ENCODE measurements around the gene HNRNPL. TPM values are rescaled to one million over a fixed set of nuclear protein-coding genes. Genes with fewer than 3 reads are reported as not detected.
"Not testable (repeated sequence)": the region's sequence is repeated elsewhere in the genome, so short reads cannot be mapped to it uniquely, and the experiment has no call there.

HNRNPL gene
- total RNA-seq, 2 donors from 2014 or later, result 658 to 720 TPM

DNA sequence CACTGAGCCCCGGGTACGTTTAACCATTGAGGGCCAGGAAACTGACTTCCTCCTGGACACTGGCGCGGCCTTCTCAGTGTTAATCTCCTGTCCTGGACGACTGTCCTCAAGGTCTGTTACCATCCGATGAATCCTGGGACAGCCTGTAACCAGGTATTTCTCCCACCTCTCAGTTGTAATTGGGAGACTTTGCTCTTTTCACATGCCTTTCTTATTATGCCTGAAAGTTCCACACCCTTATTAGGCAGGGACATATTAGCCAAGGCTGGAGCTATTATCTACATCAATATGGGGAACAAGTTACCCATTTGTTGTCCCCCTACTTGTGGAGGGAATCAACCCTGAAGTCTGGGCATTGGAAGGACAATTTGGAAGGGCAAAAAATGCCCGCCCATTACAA lies 23.9 kb downstream of the HNRNPL start:
- H3K9me3 Mint-ChIP-seq; DNase-seq (ENCODE audit: low spot score in 2 of 2); H3K27ac Mint-ChIP-seq; ATAC-seq: not testable (repeated sequence)
- peaks cover 13 to 24% of the 10 kb centered on the region in 2 donors for H3K36me3 Mint-ChIP-seq

DNA sequence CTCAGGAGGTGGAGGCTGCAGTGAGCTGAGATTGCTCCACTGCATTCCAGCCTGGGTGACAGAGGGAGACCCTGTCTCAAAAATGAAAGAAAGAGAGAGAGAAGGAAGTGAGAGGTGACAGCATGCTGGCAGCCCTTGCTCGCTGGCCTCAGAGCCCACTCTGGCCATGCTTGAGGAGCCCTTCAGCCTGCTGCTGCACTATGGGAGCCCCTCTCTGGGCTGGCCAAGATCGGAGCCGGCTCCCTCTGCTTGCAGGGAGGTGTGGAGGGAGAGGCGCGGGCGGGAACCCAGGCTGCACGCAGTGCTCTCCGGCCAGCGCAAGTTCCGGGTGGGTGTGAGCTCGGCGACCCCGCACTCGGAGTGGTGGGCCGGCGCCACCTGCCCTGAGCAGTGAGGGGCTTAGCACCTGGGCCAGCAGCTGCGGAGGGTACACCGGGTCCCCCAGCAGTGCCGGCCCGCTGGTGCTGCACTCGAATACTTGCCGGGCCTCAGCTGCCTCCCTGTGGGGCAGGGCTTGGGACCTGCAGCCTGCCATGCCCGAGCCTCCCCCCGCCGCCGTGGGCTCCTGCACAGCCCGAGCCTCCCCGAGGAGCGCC lies 28.5 kb downstream of the HNRNPL start:
- Mint-ChIP-seq H3K27ac (peak overlapping the region in 1 of 2 donors; percentile 17), H3K36me3 (peaks cover 12 to 18% of the 10 kb centered on the region in 2 donors)
- not testable (repeated sequence) for ATAC-seq; DNase-seq (ENCODE audit: low spot score in 2 of 2); H3K9me3 Mint-ChIP-seq

DNA sequence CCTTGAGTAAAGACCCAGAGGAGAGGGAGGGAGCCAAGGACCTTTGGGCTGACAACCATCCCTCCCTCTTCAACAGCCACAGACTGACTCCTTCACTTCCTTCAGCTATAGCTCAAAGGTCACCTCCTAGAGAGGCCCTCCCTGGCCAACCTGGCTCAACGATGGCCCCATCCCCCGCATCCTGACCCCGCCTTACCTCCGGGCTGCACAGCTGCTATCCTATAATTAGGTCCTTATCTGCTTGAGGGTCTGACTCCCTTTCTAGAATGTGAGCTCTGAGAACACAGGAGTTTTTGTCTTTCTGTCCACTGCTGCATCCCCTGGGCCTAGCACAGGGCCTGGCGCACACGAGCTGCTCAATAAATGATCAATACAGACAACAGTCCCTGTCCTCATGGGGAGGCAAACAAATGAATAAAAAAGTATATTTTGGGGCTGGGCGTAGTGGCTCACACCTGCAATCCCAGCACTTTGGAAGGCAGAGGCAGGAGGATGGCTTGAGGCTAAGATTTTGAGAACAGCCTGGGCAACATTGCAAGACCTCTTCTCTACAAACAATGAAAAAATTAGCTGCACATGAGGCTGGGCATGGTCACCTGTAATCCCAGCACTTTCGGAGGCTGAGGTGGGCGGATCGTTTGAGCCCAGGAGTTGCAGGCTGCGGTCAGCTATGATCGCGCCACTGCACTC lies 30.4 kb downstream of the HNRNPL start:
- Mint-ChIP-seq H3K9me3 (no peaks in the 10 kb centered on the region), H3K27ac (peak overlapping the region; percentile 62 to 64), H3K36me3 (peaks cover 12 to 18% of the 10 kb centered on the region in 2 donors)
- no peak for ATAC-seq
- no peak for DNase-seq (ENCODE audit: low spot score in 2 of 2)

DNA sequence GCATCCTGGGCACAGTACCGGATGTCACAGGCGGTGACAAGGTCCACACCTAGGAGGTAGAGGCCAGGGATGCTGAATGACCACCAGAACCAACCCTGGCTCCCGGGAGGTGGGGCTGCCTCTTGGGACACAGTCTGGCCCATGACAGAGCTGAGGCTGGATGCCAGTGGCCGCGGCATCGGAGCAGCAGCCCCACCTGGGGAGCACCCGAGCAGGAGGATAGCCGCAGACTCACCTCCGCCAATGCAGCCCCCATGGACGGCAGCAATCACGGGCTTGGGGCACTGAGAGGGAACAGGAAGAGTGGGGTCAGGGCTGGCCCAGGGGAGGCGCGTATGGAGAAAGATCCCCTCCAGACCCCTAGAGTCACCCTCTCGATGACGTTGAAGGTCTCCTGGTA lies 32.7 kb downstream of the HNRNPL start:
- peaks cover 0 to 7% of the 10 kb centered on the region in 2 donors for H3K36me3 Mint-ChIP-seq
- ATAC-seq, result no peak
- no peak for DNase-seq (ENCODE audit: low spot score in 2 of 2)
- H3K9me3 Mint-ChIP-seq, result no peaks in the 10 kb centered on the region
- H3K27ac Mint-ChIP-seq, result peak overlapping the region in 1 of 2 donors; percentile 17

DNA sequence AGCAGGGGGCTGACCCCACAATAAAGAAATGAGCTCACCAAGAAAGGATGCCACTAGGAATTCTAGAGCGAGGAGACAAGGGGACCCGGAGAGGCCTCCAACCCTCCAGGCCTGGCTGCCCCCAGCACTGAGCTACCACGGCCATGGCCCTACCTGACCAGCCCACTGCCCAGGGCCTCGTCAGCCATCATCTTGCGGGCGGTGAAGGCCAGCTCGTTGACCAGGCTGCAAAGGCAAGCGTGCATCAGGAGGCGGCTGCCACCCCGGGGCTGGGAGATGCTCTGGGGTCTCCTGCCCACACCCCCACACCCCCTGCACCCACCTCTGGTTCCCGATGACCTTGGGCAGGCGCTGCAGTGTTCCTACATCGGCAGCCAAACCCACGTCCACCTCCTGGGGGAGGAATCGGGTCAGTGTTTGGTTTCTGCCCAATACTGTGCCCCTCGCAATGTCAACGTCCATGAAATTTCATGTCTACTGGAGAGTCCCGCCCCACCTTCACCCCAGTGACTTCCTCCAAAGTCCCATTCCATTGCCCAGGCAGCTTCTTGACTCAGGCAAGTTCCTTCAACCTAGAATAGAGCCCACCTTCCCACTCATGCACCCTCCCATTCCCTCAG lies 33.5 kb downstream of the HNRNPL start:
- no peaks in the 10 kb centered on the region for H3K9me3 Mint-ChIP-seq
- peaks cover 0 to 7% of the 10 kb centered on the region in 2 donors for H3K36me3 Mint-ChIP-seq
- H3K27ac Mint-ChIP-seq, result peak overlapping the region in 1 of 2 donors; percentile 81
- DNase-seq (ENCODE audit: low spot score in 2 of 2) (no peak), ATAC-seq (no peak)

DNA sequence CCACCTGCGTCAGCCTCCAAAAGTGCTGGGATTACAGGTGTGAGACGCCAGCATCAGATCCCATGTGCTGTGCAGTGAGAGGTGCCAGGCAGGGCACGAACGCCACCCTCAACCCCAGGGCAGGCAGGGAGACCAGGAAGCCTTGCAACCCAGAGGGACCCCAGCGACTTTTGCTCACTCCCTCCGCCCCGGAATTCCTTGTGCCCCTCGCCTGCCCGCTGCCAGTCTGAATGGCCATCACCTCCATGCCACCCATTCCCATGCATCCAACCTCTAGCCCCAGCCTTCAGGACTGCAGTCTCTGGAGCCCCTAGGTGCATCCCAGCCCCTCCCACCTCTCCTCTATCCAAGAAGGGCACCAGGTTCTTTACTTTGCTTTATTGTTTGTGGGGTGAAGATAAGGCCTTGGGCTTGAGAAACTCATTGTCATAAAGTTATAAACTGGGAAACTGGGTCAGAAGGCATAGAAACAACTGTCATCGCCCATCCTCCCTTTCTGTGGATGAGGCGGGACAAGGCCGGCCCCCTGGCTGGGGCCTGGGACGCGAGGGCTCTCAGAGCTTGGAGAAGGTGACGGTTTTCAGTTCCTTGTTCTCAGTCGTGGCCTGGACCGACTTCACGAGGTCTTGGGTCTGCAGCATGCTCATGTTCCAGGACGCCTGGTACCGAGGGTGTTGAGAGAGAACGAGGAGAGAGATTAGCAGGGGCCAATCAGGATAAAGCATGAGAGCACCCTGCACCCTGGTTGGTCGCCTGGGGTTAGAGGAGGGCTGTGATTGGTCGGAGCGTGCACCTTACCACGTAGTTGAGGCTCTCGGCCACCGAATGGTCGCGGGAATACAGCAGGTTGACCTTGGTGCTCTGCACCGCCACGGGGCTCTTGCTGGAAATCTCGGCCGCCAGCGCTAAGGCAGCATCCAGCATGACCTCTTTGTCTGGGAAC lies 34.5 kb downstream of the HNRNPL start:
- Mint-ChIP-seq H3K36me3 (no peaks in the 10 kb centered on the region), H3K9me3 (no peaks in the 10 kb centered on the region), H3K27ac (no peak overlapping the region)
- DNase-seq (ENCODE audit: low spot score in 2 of 2) (no peak), ATAC-seq (no peak)

- not testable (repeated sequence) for H3K27ac Mint-ChIP-seq; H3K36me3 Mint-ChIP-seq; DNase-seq (ENCODE audit: low spot score in 2 of 2); ATAC-seq; H3K9me3 Mint-ChIP-seq
These were observed 35.9 kb downstream of the HNRNPL start for GRCh38 chr19:38813932-38814331.

DNA sequence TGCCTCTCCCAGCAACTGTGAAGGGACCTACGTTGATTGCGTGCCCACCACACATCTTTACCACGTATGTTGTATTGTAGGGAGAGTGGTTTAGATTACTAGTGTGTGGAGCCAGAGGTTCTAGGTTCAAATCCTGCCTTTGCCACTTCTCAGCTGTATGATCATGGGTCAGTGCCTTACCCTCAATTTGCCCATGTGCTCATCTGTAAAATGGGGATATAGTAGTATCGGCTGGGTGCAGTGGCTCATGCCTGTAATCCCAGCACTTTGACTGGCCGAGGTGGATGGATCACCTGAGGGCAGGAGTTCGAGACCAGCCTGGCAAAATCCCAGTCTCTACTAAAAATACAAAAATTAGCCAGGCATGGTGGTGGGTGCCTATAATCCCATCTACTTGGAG lies 36.5 kb downstream of the HNRNPL start:
- H3K27ac Mint-ChIP-seq, result no peak overlapping the region
- no peak for DNase-seq (ENCODE audit: low spot score in 2 of 2)
- no peak for ATAC-seq
- no peaks in the 10 kb centered on the region for H3K36me3 Mint-ChIP-seq
- no peaks in the 10 kb centered on the region for H3K9me3 Mint-ChIP-seq

- Mint-ChIP-seq H3K36me3 (no peaks in the 10 kb centered on the region), H3K27ac (no peak within 1 kb of the TSS), H3K9me3 (no peaks in the 10 kb centered on the region)
- ATAC-seq, result no peak
- no peak for DNase-seq (ENCODE audit: low spot score in 2 of 2)
These were observed 36.9 kb downstream of the HNRNPL start, which contains the start of gene LGALS4 for GRCh38 chr19:38812841-38813320. TSS of gene LGALS4 (minus strand) at chr19:38812945. CDS start at chr19:38812886, 59 bp downstream.

- ATAC-seq, result no peak
- no peak for DNase-seq (ENCODE audit: low spot score in 2 of 2)
- H3K27ac Mint-ChIP-seq, result no peak overlapping the region
- H3K36me3 Mint-ChIP-seq, result no peaks in the 10 kb centered on the region
- H3K9me3 Mint-ChIP-seq, result no peaks in the 10 kb centered on the region
These were observed 37.6 kb downstream of the HNRNPL start for GRCh38 chr19:38812009-38812840.

- no peak overlapping the region for H3K27ac Mint-ChIP-seq
- no peak for ATAC-seq
- H3K9me3 Mint-ChIP-seq, result no peaks in the 10 kb centered on the region
- no peaks in the 10 kb centered on the region for H3K36me3 Mint-ChIP-seq
- no peak for DNase-seq (ENCODE audit: low spot score in 2 of 2)
These were observed 40.1 kb downstream of the HNRNPL start for GRCh38 chr19:38809592-38810252.

GRCh38 chr19:38808741-38809140 lies 41.0 kb downstream of the HNRNPL start:
- DNase-seq (ENCODE audit: low spot score in 2 of 2), result no peak
- no peaks in the 10 kb centered on the region for H3K36me3 Mint-ChIP-seq
- H3K9me3 Mint-ChIP-seq, result no peaks in the 10 kb centered on the region
- no peak for ATAC-seq
- H3K27ac Mint-ChIP-seq, result no peak overlapping the region

GRCh38 chr19:38807374-38808098 lies 42.2 kb downstream of the HNRNPL start:
- H3K36me3 Mint-ChIP-seq; H3K27ac Mint-ChIP-seq; DNase-seq (ENCODE audit: low spot score in 2 of 2); ATAC-seq; H3K9me3 Mint-ChIP-seq: not testable (repeated sequence)

DNA sequence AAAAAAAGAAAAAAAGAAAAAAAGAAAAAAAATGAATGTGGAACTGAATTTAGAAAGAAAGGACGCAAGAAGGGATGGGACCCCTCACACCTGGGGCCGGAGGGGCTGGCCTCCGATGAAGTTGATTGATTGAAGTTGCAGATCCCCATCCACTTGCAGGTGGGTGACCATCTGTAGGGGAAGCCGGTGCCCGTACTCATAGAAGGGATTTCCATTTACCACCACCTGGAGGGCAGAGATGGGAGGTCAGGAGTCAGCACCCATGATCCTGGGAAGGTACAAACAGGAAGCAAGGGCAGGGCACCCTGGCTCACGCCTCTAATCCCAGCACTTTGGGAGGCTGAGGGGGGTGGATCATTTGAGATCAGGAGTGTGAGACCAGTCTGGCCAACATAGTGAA lies 43.4 kb downstream of the HNRNPL start:
- ATAC-seq (no peak), DNase-seq (ENCODE audit: low spot score in 2 of 2) (no peak)
- Mint-ChIP-seq H3K36me3 (no peaks in the 10 kb centered on the region), H3K27ac (no peak overlapping the region), H3K9me3 (no peaks in the 10 kb centered on the region)

GRCh38 chr19:38805180-38805579 lies 44.6 kb downstream of the HNRNPL start:
- ATAC-seq (peak in 1 of 2 donors; percentile 55), DNase-seq (ENCODE audit: low spot score in 2 of 2) (no peak)
- H3K27ac Mint-ChIP-seq, result peak overlapping the region; percentile 82
- H3K9me3 Mint-ChIP-seq, result no peaks in the 10 kb centered on the region
- no peaks in the 10 kb centered on the region for H3K36me3 Mint-ChIP-seq

All from activated naive CD4-positive, alpha-beta T cell treated with anti-CD3 and anti-CD28 coated beads, Interleukin-2, amount 50 U/mL, for 72 hours (primary cell).